Measurements from ENCODE around the gene USH1G.
"Not testable (repeated sequence)": the region's sequence is repeated elsewhere in the genome, so short reads cannot be mapped to it uniquely, and the experiment has no call there.

Gene USH1G

GRCh38 chr17:74922694-74923537, at the start of gene USH1G:
USH1G (minus strand) TSS chr17:74923255; CDS start chr17:74923073, 182 bp downstream.
- no peaks in the 10 kb centered on the region for H3K36me3 ChIP-seq (ENCODE audit: control insufficient read depth in 1 of 2, insufficient read depth in 2 of 2, low read length in 2 of 2)
- no peaks in the 10 kb centered on the region for H3K9me3 ChIP-seq (ENCODE audit: control insufficient read depth in 1 of 2, low read length in 2 of 2)
- H3K27ac ChIP-seq (ENCODE audit: low read length): no peak within 1 kb of the TSS
- H3K4me1 ChIP-seq (ENCODE audit: control insufficient read depth in 1 of 2, insufficient read depth in 2 of 2, low read length in 2 of 2): peaks cover 0 to 24% of the 10 kb centered on the region in 2 donors
- H3K4me3 ChIP-seq (ENCODE audit: low read depth in 1 of 2, low read length in 2 of 2): peak within 1 kb of the TSS in 1 of 2 donors; percentile 46
- H3K27me3 ChIP-seq (ENCODE audit: low read depth, low read length): peaks cover 45% of the 10 kb centered on the region

GRCh38 chr17:74972107-74972972, 49.3 kb upstream of the USH1G start, which contains the start of gene HID1:
HID1 (minus strand) TSS chr17:74972759; CDS start chr17:74972656, 103 bp downstream.
- H3K4me1 ChIP-seq (ENCODE audit: control insufficient read depth in 1 of 2, insufficient read depth in 2 of 2, low read length in 2 of 2): peaks cover 0 to 8% of the 10 kb centered on the region in 2 donors
- H3K36me3 ChIP-seq (ENCODE audit: control insufficient read depth in 1 of 2, insufficient read depth in 2 of 2, low read length in 2 of 2): no peaks in the 10 kb centered on the region
- no peaks in the 10 kb centered on the region for H3K9me3 ChIP-seq (ENCODE audit: control insufficient read depth in 1 of 2, low read length in 2 of 2)
- peak within 1 kb of the TSS; percentile 67 for H3K27ac ChIP-seq (ENCODE audit: low read length)
- peak within 1 kb of the TSS; percentile 65 to 76 for H3K4me3 ChIP-seq (ENCODE audit: low read depth in 1 of 2, low read length in 2 of 2)
- H3K27me3 ChIP-seq (ENCODE audit: low read depth, low read length): peaks cover 12% of the 10 kb centered on the region

- Histone ChIP-seq H3K36me3 (ENCODE audit: control insufficient read depth in 1 of 2, insufficient read depth in 2 of 2, low read length in 2 of 2) (no peaks in the 10 kb centered on the region), H3K4me1 (ENCODE audit: control insufficient read depth in 1 of 2, insufficient read depth in 2 of 2, low read length in 2 of 2) (peaks cover 0 to 8% of the 10 kb centered on the region in 2 donors), H3K9me3 (ENCODE audit: control insufficient read depth in 1 of 2, low read length in 2 of 2) (no peaks in the 10 kb centered on the region), H3K27ac (ENCODE audit: low read length) (peak overlapping the region; percentile 67), H3K27me3 (ENCODE audit: low read depth, low read length) (peaks cover 12% of the 10 kb centered on the region), H3K4me3 (ENCODE audit: low read depth in 1 of 2, low read length in 2 of 2) (peak overlapping the region; percentile 65 to 76)
Observed at GRCh38 chr17:74971842-74972106, 48.7 kb upstream of the USH1G start.

- Histone ChIP-seq H3K36me3 (ENCODE audit: control insufficient read depth in 1 of 2, insufficient read depth in 2 of 2, low read length in 2 of 2) (no peaks in the 10 kb centered on the region), H3K4me1 (ENCODE audit: control insufficient read depth in 1 of 2, insufficient read depth in 2 of 2, low read length in 2 of 2) (peaks cover 0 to 8% of the 10 kb centered on the region in 2 donors), H3K27me3 (ENCODE audit: low read depth, low read length) (peaks cover 12% of the 10 kb centered on the region), H3K27ac (ENCODE audit: low read length) (peak overlapping the region; percentile 67), H3K9me3 (ENCODE audit: control insufficient read depth in 1 of 2, low read length in 2 of 2) (no peaks in the 10 kb centered on the region), H3K4me3 (ENCODE audit: low read depth in 1 of 2, low read length in 2 of 2) (peak overlapping the region; percentile 65 to 76)
Observed at GRCh38 chr17:74971069-74971841, 48.2 kb upstream of the USH1G start.

GRCh38 chr17:74970395-74970794, 47.3 kb upstream of the USH1G start:
- peak overlapping the region; percentile 67 for H3K27ac ChIP-seq (ENCODE audit: low read length)
- H3K36me3 ChIP-seq (ENCODE audit: control insufficient read depth in 1 of 2, insufficient read depth in 2 of 2, low read length in 2 of 2): no peaks in the 10 kb centered on the region
- H3K4me3 ChIP-seq (ENCODE audit: low read depth in 1 of 2, low read length in 2 of 2): peak overlapping the region in 1 of 2 donors; percentile 65
- H3K4me1 ChIP-seq (ENCODE audit: control insufficient read depth in 1 of 2, insufficient read depth in 2 of 2, low read length in 2 of 2): peaks cover 0 to 8% of the 10 kb centered on the region in 2 donors
- H3K27me3 ChIP-seq (ENCODE audit: low read depth, low read length): peaks cover 12% of the 10 kb centered on the region
- no peaks in the 10 kb centered on the region for H3K9me3 ChIP-seq (ENCODE audit: control insufficient read depth in 1 of 2, low read length in 2 of 2)

- H3K4me1 ChIP-seq (ENCODE audit: control insufficient read depth in 1 of 2, insufficient read depth in 2 of 2, low read length in 2 of 2): not testable (repeated sequence)
- peaks cover 12% of the 10 kb centered on the region for H3K27me3 ChIP-seq (ENCODE audit: low read depth, low read length)
Observed at GRCh38 chr17:74969501-74969900, 46.4 kb upstream of the USH1G start.

GRCh38 chr17:74968361-74968780, 45.3 kb upstream of the USH1G start:
- Histone ChIP-seq H3K9me3 (ENCODE audit: control insufficient read depth in 1 of 2, low read length in 2 of 2) (no peaks in the 10 kb centered on the region), H3K36me3 (ENCODE audit: control insufficient read depth in 1 of 2, insufficient read depth in 2 of 2, low read length in 2 of 2) (no peaks in the 10 kb centered on the region), H3K27me3 (ENCODE audit: low read depth, low read length) (peaks cover 12% of the 10 kb centered on the region), H3K4me3 (ENCODE audit: low read depth in 1 of 2, low read length in 2 of 2) (no peak overlapping the region), H3K27ac (ENCODE audit: low read length) (peak overlapping the region; percentile 33), H3K4me1 (ENCODE audit: control insufficient read depth in 1 of 2, insufficient read depth in 2 of 2, low read length in 2 of 2) (peaks cover 0 to 8% of the 10 kb centered on the region in 2 donors)

More at GRCh38 chr17:74969501-74969900, 46.4 kb upstream of the USH1G start:
- not testable (repeated sequence) for H3K9me3 ChIP-seq (ENCODE audit: control insufficient read depth in 1 of 2, low read length in 2 of 2); H3K36me3 ChIP-seq (ENCODE audit: control insufficient read depth in 1 of 2, insufficient read depth in 2 of 2, low read length in 2 of 2); H3K4me3 ChIP-seq (ENCODE audit: low read depth in 1 of 2, low read length in 2 of 2); H3K27ac ChIP-seq (ENCODE audit: low read length)

- no peaks in the 10 kb centered on the region for H3K36me3 ChIP-seq (ENCODE audit: control insufficient read depth in 1 of 2, insufficient read depth in 2 of 2, low read length in 2 of 2)
- no peak overlapping the region for H3K4me3 ChIP-seq (ENCODE audit: low read depth in 1 of 2, low read length in 2 of 2)
- H3K27ac ChIP-seq (ENCODE audit: low read length): no peak overlapping the region
- H3K4me1 ChIP-seq (ENCODE audit: control insufficient read depth in 1 of 2, insufficient read depth in 2 of 2, low read length in 2 of 2): no peaks in the 10 kb centered on the region
- no peaks in the 10 kb centered on the region for H3K9me3 ChIP-seq (ENCODE audit: control insufficient read depth in 1 of 2, low read length in 2 of 2)
- no peaks in the 10 kb centered on the region for H3K27me3 ChIP-seq (ENCODE audit: low read depth, low read length)
Observed at GRCh38 chr17:74964988-74965622, 42.0 kb upstream of the USH1G start.

GRCh38 chr17:74964246-74964761, 41.2 kb upstream of the USH1G start:
- Histone ChIP-seq H3K36me3 (ENCODE audit: control insufficient read depth in 1 of 2, insufficient read depth in 2 of 2, low read length in 2 of 2) (no peaks in the 10 kb centered on the region), H3K27ac (ENCODE audit: low read length) (no peak overlapping the region), H3K4me1 (ENCODE audit: control insufficient read depth in 1 of 2, insufficient read depth in 2 of 2, low read length in 2 of 2) (no peaks in the 10 kb centered on the region), H3K9me3 (ENCODE audit: control insufficient read depth in 1 of 2, low read length in 2 of 2) (no peaks in the 10 kb centered on the region), H3K4me3 (ENCODE audit: low read depth in 1 of 2, low read length in 2 of 2) (no peak overlapping the region), H3K27me3 (ENCODE audit: low read depth, low read length) (no peaks in the 10 kb centered on the region)

- Histone ChIP-seq H3K27ac (ENCODE audit: low read length) (no peak overlapping the region), H3K4me1 (ENCODE audit: control insufficient read depth in 1 of 2, insufficient read depth in 2 of 2, low read length in 2 of 2) (no peaks in the 10 kb centered on the region), H3K27me3 (ENCODE audit: low read depth, low read length) (no peaks in the 10 kb centered on the region), H3K9me3 (ENCODE audit: control insufficient read depth in 1 of 2, low read length in 2 of 2) (no peaks in the 10 kb centered on the region), H3K36me3 (ENCODE audit: control insufficient read depth in 1 of 2, insufficient read depth in 2 of 2, low read length in 2 of 2) (no peaks in the 10 kb centered on the region), H3K4me3 (ENCODE audit: low read depth in 1 of 2, low read length in 2 of 2) (no peak overlapping the region)
Observed at GRCh38 chr17:74963656-74964055, 40.6 kb upstream of the USH1G start.

All from muscle layer of duodenum (tissue), 2 donors.